ENCODE data around the gene NKD2. TPM values are rescaled to one million over a fixed set of nuclear protein-coding genes. Genes with fewer than 3 reads are reported as not detected.

Gene NKD2
- total RNA-seq, 1 experiment from 2014 or later, result not detected

GRCh38 chr5:1011226-1011631 is 2.6 kb downstream of the NKD2 start:
- H3K27me3 ChIP-seq, result no peaks in the 10 kb centered on the region
- DNase-seq, result peak in 1 of 2 experiments; percentile 30
- H3K36me3 ChIP-seq, result no peaks in the 10 kb centered on the region
- no peaks in the 10 kb centered on the region for H3K4me1 ChIP-seq
- H3K4me3 ChIP-seq, result no peak overlapping the region
- H3K9me3 ChIP-seq (replicated peaks), result no peaks in the 10 kb centered on the region
- H3K27ac ChIP-seq, result no peak overlapping the region

- Histone ChIP-seq H3K36me3 (no peaks in the 10 kb centered on the region), H3K4me1 (no peaks in the 10 kb centered on the region), H3K27ac (no peak overlapping the region), H3K4me3 (no peak overlapping the region), H3K27me3 (no peaks in the 10 kb centered on the region), H3K9me3 (replicated peaks) (no peaks in the 10 kb centered on the region)
- no peak for DNase-seq
Measured at GRCh38 chr5:1011741-1012312, 3.2 kb downstream of the NKD2 start.

DNA sequence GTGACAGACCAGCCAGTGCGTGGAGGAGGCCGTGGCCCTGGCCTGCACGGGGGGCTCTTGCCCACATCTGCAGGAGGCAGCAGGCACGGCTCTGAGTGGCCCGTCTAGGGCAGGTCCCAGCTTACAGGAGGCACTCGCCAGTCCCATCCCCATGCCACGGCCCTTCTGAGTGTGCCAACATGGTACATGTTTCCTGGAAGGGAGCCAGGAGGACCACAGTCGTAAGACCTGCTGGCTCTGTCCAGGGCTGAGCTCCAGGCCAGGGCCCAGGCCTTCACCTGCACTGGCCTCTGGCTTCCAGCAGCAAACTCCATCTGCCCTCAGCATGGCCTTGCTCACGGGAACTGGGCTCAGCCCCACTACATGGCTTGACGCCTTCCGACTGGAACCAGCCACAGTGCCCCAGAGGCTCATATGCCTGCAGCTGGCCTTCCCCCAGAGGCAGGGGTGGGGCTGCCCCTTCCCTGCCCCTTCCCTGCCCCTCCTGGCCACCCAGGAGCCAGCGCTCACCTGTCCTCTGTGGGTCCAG is 3.8 kb downstream of the NKD2 start:
- H3K4me3 ChIP-seq, result no peak overlapping the region
- no peaks in the 10 kb centered on the region for H3K36me3 ChIP-seq
- H3K27me3 ChIP-seq, result no peaks in the 10 kb centered on the region
- H3K27ac ChIP-seq, result no peak overlapping the region
- H3K4me1 ChIP-seq, result no peaks in the 10 kb centered on the region
- H3K9me3 ChIP-seq (replicated peaks), result no peaks in the 10 kb centered on the region
- no peak for DNase-seq

DNA sequence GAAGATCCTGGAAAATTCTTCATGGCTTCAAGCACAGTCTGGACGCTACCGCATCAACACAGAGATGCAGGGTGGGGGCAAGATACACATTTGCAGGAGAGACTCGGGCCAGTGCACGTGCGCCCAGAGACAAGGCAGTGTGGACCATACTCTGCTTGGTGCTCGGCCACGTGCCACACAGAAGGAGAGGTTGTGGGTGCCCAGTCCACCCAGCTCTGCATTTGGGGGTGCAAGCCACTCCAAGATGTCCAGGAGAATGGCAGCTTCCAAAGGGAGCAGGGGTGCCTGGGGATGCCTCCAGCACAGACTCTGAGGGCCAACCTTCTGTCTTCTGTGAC is 4.3 kb downstream of the NKD2 start:
- Histone ChIP-seq H3K36me3 (no peaks in the 10 kb centered on the region), H3K27ac (no peak overlapping the region), H3K9me3 (replicated peaks) (no peaks in the 10 kb centered on the region), H3K4me3 (no peak overlapping the region), H3K4me1 (no peaks in the 10 kb centered on the region), H3K27me3 (no peaks in the 10 kb centered on the region)
- DNase-seq, result no peak

DNA sequence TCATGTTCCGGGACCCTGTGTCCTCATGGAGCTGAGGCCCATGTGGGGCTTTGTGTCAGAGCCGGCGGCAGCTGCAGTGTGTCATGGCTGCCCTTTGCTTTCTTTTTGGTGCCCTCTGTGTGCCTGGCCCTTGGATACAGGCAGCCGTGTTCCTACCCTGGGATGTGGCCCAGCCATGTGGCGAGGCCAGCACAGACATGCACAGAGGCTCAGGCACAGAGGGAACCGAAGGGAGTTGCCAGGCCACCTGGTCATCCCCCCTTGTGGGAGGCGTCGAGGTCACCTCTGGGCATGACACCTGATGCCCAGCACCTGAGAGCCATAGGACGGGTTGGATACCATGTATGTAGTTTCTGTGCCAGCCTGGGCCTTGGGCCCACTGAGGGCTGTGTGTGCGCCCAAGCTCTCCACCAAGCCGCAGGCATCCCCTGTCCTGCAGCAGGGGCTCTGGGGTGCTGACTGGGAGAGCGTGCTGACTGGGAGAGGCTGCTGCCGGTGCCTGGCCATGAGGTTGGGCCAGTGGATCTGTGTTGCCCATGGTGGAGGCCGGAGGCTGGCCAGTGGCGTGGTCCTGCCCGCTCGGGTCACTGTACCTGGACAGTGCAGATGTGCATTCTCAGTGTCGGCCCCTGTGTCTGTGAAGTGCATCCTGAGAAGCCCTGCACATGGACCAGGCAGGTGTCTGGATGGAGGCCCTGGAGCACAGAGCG is 4.8 kb downstream of the NKD2 start:
- Histone ChIP-seq H3K9me3 (replicated peaks) (no peaks in the 10 kb centered on the region), H3K4me3 (no peak overlapping the region), H3K27me3 (no peaks in the 10 kb centered on the region), H3K36me3 (no peaks in the 10 kb centered on the region), H3K4me1 (no peaks in the 10 kb centered on the region), H3K27ac (no peak overlapping the region)
- no peak for DNase-seq

DNA sequence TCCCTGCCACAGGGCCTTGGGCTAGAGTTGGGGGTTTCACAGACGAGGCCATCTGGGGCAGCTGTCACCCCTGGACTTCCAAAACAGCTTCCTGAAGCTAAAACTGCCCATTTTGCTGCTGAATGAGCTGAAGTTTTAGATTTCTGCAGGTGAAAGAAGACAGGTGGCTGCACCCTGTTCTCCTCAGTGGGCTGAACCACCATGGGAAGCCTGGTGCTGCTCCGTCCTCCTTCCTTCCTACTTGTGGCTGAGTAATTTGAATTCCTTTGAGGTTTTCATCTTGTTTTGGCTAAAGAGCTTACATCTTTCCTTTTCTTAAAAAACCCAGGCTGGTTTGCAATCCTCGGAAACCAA is 5.3 kb downstream of the NKD2 start:
- Histone ChIP-seq H3K4me1 (no peaks in the 10 kb centered on the region), H3K27ac (no peak overlapping the region), H3K9me3 (replicated peaks) (no peaks in the 10 kb centered on the region), H3K4me3 (no peak overlapping the region), H3K36me3 (no peaks in the 10 kb centered on the region), H3K27me3 (no peaks in the 10 kb centered on the region)
- DNase-seq, result no peak

DNA sequence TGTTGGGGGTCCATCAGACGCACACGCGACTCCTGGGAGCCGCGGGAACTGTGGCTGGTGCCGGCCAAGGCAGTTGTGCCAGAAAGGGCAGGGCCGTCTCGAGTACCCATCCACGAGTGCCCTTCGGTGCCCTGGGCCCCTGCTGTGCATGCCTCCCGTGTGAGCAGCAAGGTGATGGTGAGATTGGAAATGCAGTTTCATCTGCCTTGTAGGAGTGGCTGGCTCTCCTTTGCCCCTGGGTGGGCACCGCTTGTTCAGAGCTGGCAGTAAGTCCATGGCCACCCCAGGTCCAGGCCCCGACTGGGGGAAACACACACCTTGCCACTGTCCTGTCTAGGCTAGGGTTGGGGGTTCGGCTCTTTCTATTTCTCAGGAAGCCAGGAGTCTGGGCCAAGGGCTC is 5.7 kb downstream of the NKD2 start:
- Histone ChIP-seq H3K4me3 (no peak overlapping the region), H3K27me3 (no peaks in the 10 kb centered on the region), H3K9me3 (replicated peaks) (no peaks in the 10 kb centered on the region), H3K27ac (no peak overlapping the region), H3K4me1 (no peaks in the 10 kb centered on the region), H3K36me3 (no peaks in the 10 kb centered on the region)
- no peak for DNase-seq

DNA sequence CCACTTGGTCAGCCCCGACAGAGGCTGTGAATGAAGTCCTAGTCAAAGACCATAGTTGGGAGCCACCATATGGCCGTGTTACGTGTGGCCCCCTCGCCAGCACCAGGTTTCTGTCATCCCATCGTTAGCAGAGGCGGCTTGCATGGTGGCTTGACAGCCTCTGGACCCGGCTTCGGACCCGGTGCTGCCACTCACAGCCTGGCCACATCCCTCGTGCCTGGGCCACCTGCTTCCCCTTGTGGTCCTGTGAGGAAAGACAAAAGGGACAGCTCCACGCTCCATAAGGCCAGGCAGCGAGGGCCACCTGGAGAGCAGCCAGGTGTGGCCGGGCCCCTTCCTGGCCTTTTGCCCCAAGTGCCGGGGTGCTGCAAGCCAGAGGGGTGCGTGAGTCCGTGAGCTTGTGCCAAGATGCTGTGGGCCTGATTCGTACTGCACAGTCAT is 6.2 kb downstream of the NKD2 start:
- Histone ChIP-seq H3K4me1 (no peaks in the 10 kb centered on the region), H3K9me3 (replicated peaks) (no peaks in the 10 kb centered on the region), H3K4me3 (no peak overlapping the region), H3K27me3 (no peaks in the 10 kb centered on the region), H3K27ac (no peak overlapping the region), H3K36me3 (no peaks in the 10 kb centered on the region)
- no peak for DNase-seq

- H3K27ac ChIP-seq, result no peak overlapping the region
- no peaks in the 10 kb centered on the region for H3K9me3 ChIP-seq (replicated peaks)
- no peak for DNase-seq
- H3K4me1 ChIP-seq, result no peaks in the 10 kb centered on the region
- H3K36me3 ChIP-seq, result no peaks in the 10 kb centered on the region
- H3K27me3 ChIP-seq, result no peaks in the 10 kb centered on the region
- H3K4me3 ChIP-seq, result no peak overlapping the region
Measured at GRCh38 chr5:1015507-1015906, 6.9 kb downstream of the NKD2 start.

DNA sequence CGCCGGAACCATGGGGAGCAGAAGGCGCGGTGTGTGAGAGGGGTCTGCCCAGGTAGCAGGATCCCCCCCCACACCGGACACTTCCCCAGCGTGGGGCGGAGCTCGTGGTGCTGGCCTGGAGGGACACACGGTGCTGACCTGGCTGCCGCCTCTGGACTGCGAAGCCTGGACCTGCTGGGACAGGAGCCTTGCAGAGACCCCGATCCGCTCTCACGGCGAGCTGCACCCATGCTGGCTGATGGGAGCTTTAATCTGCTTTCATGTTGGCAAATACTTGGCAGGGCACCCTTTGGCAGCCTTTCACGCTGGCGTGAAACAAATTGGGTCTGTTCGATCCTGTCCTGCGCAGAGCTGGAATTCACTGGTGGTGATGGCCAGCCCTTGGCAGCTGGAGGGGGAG is 7.4 kb downstream of the NKD2 start:
- Histone ChIP-seq H3K4me1 (no peaks in the 10 kb centered on the region), H3K9me3 (replicated peaks) (no peaks in the 10 kb centered on the region), H3K27ac (no peak overlapping the region), H3K4me3 (no peak overlapping the region), H3K27me3 (no peaks in the 10 kb centered on the region), H3K36me3 (no peaks in the 10 kb centered on the region)
- DNase-seq, result no peak

- no peaks in the 10 kb centered on the region for H3K9me3 ChIP-seq (replicated peaks)
- no peaks in the 10 kb centered on the region for H3K4me1 ChIP-seq
- no peak for DNase-seq
- no peaks in the 10 kb centered on the region for H3K36me3 ChIP-seq
- H3K4me3 ChIP-seq, result no peak overlapping the region
- no peak overlapping the region for H3K27ac ChIP-seq
- H3K27me3 ChIP-seq, result no peaks in the 10 kb centered on the region
Measured at GRCh38 chr5:1016476-1016875, 7.9 kb downstream of the NKD2 start.

GRCh38 chr5:1017056-1017455 is 8.5 kb downstream of the NKD2 start:
- Histone ChIP-seq H3K36me3 (no peaks in the 10 kb centered on the region), H3K4me1 (no peaks in the 10 kb centered on the region), H3K27me3 (no peaks in the 10 kb centered on the region), H3K9me3 (replicated peaks) (no peaks in the 10 kb centered on the region), H3K4me3 (no peak overlapping the region), H3K27ac (no peak overlapping the region)
- no peak for DNase-seq

GRCh38 chr5:1017691-1018455 is 9.3 kb downstream of the NKD2 start:
- no peak overlapping the region for H3K4me3 ChIP-seq
- H3K36me3 ChIP-seq, result no peaks in the 10 kb centered on the region
- DNase-seq, result no peak
- no peaks in the 10 kb centered on the region for H3K9me3 ChIP-seq (replicated peaks)
- H3K27me3 ChIP-seq, result no peaks in the 10 kb centered on the region
- no peaks in the 10 kb centered on the region for H3K4me1 ChIP-seq
- H3K27ac ChIP-seq, result no peak overlapping the region

- Histone ChIP-seq H3K4me1 (no peaks in the 10 kb centered on the region), H3K9me3 (replicated peaks) (no peaks in the 10 kb centered on the region), H3K4me3 (no peak overlapping the region), H3K36me3 (no peaks in the 10 kb centered on the region), H3K27me3 (no peaks in the 10 kb centered on the region), H3K27ac (no peak overlapping the region)
- DNase-seq, result no peak
Measured at GRCh38 chr5:1018596-1018995, 10.0 kb downstream of the NKD2 start.

DNA sequence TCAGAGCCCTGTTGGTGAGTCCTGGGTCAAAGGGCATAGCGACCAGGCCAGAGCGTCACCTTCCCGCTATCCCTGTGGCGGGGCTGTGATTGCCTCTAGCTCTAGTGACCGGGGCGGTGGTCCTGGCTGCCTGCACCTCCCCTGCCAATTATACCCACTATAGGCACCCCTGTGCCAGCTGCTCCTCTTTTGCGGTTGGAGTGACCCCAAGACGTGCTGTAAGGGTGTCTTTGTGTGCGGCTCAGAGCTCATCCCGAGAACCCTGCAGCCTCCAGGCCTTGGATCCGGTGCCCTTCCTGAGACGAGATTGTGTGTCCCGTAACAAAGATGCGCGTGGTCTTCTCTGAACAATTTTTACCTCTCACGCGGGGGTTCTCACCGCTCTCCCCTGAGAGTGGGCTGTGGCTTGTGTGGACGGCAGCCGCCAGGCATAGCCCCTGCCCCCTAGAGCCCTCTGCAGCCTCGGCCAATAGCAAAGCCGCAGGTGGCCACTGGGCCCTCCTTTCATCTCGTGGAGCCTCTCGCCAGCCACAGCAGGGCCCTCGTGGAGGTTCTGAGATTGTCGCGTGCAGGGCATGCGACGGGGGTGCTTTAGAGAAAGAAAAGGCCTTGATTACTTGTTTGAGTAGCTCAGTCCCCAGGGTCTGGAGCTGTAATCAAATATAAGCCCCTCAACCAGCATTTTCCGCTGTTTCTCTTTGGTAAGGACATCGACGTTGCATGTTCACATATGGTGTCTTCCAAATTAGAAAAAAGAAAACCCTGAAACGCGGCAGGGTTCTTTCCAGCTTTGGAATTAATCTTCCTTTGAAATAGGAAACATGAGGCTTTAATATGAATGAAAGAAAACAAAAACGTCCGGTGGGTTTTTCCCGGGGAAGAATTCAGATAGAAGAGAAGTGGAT is 10.7 kb downstream of the NKD2 start:
- Histone ChIP-seq H3K36me3 (no peaks in the 10 kb centered on the region), H3K4me3 (no peak overlapping the region), H3K4me1 (no peaks in the 10 kb centered on the region), H3K27me3 (no peaks in the 10 kb centered on the region), H3K9me3 (replicated peaks) (no peaks in the 10 kb centered on the region), H3K27ac (no peak overlapping the region)
- DNase-seq, result no peak

Data from SJCRH30 (cell line).